Ovary (tissue), 3 donors: ENCODE data around the gene AP5Z1.

Experiments used
- POLR2A ChIP-seq: fragments of 450-650 bp; IDR thresholded peaks from one replicate; pipeline ENCODE4 v1.6.1; 2017; ENCODE audit warnings: antibody characterized with exemption, mild to moderate bottlenecking, moderate library complexity
- TF ChIP-seq, protein P1 (sequence below), 3 donors: fragments of 450-650 bp in 2 of 3; fragments of 200-600 bp in 1 of 3; IDR thresholded peaks; one replicate each; pipeline versions ENCODE4 v1.5.1 to v1.8.0; 2016 to 2022; ENCODE audit warnings: antibody characterized with exemption in 3 of 3, mild to moderate bottlenecking in 1 of 3
- donor health status: DM: no; HTN: no; CAD: no.

DNA sequence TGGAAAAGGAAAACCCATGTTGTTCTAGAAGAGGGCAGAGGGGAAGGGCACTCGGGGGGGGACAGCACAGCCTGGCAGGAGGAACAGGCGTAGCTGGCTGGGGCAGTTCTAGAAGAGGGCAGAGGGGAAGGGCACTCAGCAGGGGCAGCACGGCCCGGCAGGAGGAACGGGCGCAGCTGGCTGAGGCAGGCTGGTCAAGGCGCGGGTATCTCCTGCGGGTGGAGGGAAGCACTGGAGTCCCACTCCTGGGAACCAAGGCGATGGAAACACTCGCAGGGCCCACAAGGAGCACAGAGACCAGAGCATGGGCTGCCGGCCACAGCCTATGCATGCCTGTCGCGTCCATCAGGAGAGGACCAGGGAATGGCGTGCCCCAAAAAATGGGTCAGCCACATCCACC, 49.7 kb downstream of the AP5Z1 start:
- no peak for TF ChIP-seq POLR2A
- TF ChIP-seq, protein P1, sequence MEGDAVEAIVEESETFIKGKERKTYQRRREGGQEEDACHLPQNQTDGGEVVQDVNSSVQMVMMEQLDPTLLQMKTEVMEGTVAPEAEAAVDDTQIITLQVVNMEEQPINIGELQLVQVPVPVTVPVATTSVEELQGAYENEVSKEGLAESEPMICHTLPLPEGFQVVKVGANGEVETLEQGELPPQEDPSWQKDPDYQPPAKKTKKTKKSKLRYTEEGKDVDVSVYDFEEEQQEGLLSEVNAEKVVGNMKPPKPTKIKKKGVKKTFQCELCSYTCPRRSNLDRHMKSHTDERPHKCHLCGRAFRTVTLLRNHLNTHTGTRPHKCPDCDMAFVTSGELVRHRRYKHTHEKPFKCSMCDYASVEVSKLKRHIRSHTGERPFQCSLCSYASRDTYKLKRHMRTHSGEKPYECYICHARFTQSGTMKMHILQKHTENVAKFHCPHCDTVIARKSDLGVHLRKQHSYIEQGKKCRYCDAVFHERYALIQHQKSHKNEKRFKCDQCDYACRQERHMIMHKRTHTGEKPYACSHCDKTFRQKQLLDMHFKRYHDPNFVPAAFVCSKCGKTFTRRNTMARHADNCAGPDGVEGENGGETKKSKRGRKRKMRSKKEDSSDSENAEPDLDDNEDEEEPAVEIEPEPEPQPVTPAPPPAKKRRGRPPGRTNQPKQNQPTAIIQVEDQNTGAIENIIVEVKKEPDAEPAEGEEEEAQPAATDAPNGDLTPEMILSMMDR (IDR thresholded peaks at IDR 0.05): no peak
